Measurements from ENCODE around the gene TEX22.

TEX22 gene

DNA sequence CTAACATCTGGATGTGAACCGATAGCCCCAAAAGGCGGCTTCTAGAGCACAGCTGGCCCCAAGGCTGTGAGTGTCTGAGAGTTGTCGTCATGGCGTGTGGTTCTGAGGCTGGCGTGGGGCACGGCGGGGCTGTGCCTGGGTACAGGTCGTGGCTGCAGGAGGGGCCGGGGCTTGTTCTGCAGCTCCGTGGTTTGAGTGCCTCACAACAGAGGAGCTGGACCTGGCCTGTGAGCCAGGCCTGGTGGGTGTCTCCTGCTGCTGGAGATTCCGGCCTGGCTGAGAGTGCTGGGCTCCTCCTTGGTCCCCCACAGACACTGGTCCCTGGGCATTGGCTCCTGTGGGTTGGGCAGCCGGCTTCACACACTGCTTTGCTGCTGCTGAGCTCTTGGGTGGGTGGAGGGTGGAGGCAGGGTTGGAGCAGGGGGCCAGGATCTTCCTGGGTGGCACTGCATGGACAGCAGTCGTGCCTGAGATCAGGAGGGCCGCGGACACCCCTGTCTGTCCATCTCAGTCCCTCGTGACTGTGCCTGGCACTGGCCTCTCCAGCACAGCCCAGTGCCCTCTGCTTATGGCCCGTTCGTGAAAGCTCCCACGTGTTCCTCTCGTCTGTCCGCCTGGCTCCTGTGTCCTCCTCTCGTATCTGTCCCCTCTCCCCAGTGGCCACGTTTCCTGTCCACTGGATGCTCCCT lies 31.8 kb upstream of the TEX22 start:
- DNase-seq (ENCODE audit: low read depth in 2 of 2) = no peak

GRCh38 chr14:105367116-105368031 lies 31.0 kb upstream of the TEX22 start:
- DNase-seq (ENCODE audit: low read depth in 2 of 2) = no peak

DNA sequence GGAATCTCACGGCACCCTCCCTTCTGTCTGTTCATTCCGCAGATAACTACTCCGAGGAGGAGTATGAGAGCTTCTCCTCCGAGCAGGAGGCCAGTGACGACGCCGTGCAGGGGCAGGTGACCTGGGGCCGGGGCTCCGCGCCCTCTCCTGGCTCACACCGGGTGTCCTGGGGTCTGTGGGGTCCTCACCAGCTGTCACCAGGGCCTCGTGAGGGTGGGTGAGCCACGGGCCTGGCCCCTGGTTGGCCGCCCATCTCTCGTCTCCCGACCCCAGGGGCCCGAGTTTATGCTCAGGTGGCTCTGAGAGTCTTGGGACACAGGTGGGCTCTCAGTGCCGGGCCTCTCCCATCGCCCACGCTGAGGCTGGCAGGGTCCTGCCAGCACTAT lies 30.3 kb upstream of the TEX22 start:
- DNase-seq (ENCODE audit: low read depth in 2 of 2) = no peak

DNA sequence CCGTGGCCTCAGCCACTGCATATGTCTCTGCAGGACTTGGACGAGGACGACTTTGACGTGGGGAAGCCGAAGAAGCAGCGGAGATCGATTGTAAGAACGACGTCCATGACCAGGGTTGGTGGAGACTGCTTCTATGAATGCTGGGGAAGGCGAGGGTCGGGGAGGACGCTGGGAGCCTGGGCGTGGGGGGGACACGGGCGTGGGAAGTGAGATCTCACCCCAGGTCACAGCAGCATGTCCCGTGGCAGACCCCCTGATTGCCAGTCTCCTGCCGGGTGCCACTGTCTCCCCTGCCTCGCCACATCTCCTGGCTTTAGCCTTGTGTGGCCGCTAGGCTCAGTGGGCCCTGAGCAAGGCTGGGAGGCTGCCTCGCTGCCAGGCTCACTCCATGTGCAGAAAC lies 29.9 kb upstream of the TEX22 start:
- no peak for DNase-seq (ENCODE audit: low read depth in 2 of 2)

GRCh38 chr14:105368910-105369652 lies 29.3 kb upstream of the TEX22 start:
- DNase-seq (ENCODE audit: low read depth in 2 of 2) = no peak

DNA sequence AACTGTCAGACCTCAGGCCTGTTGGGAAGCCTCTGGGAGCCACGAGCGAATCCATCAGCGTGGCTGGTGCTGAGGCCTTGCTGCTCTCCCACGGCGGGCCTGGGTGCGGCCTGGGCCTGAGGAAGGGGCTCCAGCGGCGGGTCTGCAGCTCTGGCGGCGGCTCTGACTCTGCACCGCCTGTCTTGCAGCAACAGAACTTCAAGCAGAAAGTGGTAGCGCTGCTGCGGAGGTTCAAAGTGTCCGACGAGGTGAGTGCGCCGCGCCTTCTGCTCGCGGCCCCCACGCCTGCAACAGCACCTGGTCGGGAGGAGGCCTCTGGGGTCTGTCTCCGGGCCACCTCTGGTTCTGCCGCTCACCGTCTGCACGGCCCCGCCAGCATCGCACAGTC lies 28.7 kb upstream of the TEX22 start:
- no peak for DNase-seq (ENCODE audit: low read depth in 2 of 2)

- no peak for DNase-seq (ENCODE audit: low read depth in 2 of 2)
Observed at GRCh38 chr14:105374389-105374788, 23.9 kb upstream of the TEX22 start.

DNA sequence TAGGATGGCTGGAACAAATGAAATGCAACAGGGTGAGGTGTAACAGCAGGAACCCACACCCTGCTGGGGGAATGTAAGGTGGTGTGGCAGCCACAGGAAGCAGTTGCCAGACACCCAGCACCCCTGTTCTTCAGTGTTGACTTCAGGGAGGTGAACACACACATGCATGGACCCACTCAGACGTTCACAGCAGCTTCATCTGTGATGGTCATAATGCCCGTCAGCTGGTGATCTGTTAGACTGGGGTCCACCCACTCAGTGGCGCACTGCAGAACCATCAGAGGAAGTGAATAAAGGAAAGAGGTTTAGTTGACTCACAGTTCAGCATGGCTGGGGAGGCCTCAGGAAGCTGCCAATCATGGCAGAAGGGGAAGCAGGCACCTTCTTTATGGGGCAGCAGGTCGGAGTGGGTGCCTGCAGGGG lies 22.7 kb upstream of the TEX22 start:
- DNase-seq (ENCODE audit: low read depth in 2 of 2) = peak in 1 of 2 experiments; percentile 32

DNA sequence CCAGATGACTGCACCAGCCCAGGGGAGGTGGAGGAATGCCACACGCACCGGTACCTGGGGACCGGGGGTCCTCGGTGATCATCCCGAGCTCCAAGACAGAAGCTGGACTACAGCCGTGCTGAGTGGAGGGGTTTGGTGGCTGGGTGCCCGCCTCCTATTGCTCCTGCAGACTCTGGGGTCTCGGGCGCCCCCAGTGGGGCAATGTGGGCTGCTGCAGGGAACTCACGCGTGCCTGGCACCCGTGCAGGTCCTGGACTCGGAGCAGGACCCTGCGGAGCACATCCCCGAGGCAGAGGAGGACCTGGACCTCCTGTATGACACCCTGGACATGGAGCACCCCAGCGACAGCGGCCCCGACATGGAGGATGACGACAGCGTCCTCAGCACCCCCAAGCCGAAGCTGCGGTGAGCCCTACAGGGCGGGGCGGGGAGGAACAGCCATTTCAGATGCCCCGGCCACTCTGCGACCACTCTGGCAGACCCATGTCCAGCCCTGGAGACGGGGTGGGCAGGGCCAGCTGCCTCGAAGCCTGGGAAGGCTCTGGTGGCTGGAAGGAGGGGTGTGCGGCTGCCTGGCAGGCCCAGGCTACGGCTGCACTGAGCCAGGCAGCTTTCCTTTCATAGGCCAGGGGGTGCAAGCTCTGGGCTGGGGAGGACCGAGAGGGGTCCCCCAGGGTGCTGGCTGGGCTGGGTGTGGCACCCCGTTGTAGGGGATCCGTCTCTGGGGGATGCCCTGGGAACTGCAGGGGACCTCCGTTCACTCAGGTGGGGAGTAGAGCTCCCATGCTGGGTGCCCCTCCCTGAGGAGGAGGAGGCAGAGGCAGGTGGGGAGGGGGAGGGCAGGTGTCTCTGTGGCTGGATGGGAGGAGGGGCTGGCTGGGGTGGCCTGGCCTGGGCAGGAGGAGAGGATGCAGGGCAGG lies 21.6 kb upstream of the TEX22 start:
- no peak for DNase-seq (ENCODE audit: low read depth in 2 of 2)

- no peak for DNase-seq (ENCODE audit: low read depth in 2 of 2)
Observed at GRCh38 chr14:105377555-105378182, 20.7 kb upstream of the TEX22 start.

DNA sequence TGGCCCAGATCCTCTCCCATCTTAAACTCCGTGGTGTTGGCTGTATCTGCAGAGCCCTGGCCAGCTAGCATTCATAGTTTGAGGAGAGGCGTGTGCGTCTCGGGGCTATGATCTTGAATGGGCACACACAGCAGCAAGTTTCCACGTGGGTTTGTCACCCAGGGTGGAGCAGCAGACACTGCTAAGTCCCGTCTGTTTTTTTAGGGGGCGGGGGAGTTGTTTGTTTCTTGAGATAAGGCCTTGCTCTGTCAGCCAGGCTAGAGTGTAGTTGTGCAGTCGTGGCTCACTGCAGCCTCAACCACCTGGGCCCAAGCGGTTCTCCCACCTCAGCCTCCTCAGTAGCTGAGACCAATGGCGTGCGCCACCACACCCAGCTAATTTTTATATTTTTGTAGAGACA lies 20.1 kb upstream of the TEX22 start:
- no peak for DNase-seq (ENCODE audit: low read depth in 2 of 2)

DNA sequence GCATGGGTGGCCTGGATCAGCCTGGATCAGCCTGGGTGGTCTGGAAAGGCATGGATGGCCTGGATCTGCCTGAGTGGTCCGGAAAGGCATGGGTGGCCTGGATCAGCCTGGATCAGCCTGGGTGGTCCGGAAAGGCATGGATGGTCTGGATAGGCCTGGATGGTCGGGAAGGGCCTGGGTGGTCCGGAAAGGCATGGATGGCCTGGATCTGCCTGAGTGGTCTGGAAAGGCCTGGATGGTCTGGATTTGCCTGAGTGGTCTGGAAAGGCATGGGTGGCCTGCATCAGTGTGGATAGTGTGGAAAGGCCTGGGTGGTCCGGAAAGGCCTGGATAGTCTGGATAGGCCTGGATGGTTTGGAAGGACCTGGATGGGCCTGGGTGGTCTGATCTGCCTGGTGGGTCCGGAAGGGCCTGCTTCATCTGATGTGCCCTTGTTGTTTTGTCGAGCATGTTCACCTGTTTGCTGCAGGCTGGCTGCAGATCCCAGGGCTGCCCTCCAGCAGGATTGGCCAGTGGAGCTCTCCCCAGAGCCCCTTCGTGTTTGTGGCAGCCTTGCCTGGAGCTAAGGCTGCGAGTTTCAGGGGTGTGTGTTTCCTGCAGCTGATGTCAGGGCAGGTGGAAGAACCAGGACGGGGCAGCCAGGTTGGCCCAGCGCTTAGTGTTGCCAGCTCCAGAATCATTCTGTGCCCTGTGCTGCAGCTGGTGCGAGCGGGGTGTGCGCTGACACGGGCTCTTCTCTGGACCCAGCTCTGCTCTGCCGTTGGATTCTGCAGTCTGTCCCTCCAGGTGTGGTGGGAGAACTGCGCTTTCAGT lies 19.3 kb upstream of the TEX22 start:
- DNase-seq (ENCODE audit: low read depth in 2 of 2) = no peak

- DNase-seq (ENCODE audit: low read depth in 2 of 2) = no peak
Observed at GRCh38 chr14:105379946-105380345, 18.4 kb upstream of the TEX22 start.

GRCh38 chr14:105380756-105381155 lies 17.6 kb upstream of the TEX22 start:
- no peak for DNase-seq (ENCODE audit: low read depth in 2 of 2)

DNA sequence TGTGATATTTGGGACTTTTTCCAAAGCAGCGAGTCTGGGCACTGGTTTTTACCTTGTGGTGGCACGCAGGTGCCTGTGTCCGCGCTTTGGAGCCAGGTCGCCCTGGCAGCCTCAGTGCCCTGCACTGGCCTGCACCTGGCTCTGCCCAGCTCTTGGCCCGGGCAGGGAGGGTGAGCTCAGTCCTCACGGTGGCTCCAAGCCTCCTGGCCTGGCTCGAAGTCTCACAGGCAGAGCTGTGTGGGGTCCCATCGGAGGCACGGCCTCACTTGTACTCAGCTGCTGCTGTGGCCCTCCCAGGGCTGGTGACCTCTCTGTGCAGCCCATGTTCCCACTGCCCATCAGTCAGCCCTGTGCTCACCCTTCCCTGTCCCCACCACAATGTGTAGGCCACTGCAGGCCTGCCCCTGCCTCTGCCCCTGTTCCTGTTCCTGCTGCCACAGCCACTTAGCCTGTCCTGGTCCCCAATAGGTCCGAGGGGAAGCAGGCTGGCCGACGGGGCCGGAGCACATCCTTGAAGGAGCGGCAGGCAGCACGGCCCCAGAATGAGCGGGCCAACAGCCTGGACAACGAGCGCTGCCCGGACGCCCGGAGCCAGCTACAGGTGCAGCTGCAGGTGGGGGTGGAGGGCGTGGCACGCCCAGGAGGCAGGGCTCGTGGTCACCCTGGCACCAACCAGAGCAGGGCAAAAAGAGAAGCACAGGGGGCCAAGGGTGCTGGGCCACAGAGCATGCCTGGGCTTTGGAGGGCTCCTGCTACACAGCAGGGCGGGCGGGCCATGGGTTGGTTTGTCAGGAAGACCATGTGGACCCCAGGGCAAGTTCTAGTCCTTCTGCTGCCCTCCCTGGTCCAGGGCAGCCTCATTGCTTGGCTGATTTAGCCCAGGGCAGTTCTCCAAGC lies 16.6 kb upstream of the TEX22 start:
- DNase-seq (ENCODE audit: low read depth in 2 of 2) = no peak

- no peak for DNase-seq (ENCODE audit: low read depth in 2 of 2)
Observed at GRCh38 chr14:105382343-105383082, 15.8 kb upstream of the TEX22 start.

DNA sequence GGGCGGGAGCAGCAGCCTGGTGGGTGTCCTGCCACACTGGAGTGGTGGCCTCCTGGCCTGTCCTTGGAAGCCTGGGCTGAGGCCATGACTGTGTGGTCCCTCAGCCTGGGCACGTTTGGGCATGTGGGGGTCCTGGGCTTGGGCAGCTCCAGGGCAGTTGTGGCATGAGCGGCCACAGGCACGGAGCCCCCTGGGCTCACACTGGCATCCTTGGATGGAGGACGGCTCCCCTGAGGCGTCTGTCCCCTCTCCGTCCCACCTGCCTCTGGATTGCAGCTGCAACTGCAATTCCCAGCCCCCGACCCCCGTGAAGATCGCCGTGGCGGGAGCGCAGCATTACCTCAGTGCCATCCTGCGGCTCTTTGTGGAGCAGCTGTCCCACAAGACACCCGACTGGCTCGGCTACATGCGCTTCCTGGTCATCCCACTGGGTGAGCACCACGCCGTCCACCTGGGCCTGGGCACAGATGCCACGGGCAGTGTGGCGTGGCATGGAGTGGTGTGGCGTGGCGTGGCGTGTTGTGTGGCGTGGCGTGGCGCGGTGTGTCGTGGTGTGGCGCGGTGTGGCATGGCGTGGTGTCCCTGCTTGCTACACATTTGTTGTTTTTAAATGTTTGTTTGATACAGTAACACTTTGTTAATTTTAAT lies 15.1 kb upstream of the TEX22 start:
- no peak for DNase-seq (ENCODE audit: low read depth in 2 of 2)

DNA sequence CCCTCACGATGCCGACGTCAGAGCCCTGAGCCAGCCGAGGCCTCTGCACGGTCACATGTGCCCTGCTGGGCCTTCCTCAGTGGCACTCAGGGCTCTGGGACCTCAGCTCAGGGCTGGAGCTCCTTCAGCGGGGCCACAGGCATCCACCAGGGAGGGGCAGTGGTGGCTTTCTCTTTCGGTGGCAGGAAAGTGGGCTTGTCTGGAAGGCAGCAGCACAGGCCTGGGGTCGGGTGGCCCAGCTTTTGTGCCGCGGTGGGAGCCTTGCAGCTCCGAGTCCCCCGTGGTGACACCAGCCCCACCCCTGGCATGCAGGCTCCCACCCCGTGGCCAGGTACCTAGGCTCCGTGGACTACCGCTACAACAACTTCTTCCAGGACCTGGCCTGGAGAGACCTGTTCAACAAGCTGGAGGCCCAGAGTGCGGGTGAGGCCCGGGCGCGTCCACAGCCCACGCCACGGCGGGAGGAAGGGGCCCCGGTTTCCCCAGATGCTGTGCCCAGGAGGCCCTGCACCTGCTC lies 14.2 kb upstream of the TEX22 start:
- DNase-seq (ENCODE audit: low read depth in 2 of 2) = no peak

Data from stimulated activated CD4-positive, alpha-beta T cell treated with anti-CD3 and anti-CD28 coated beads, Interleukin-12 subunit alpha, Interleukin-12 subunit beta, amount 100 ng/mL, for 24 hours (primary cell).